A673 (cell line): ENCODE measurements around the gene DCANP1. TPM values are rescaled to one million over a fixed set of nuclear protein-coding genes. Genes with fewer than 3 reads are reported as not detected.

Source experiments
- BruUV-seq: library from RNA; stranded (reverse); fragments of 400-500 nt; replicated peaks from 2 replicates; lab custom pipeline; 2021; lab: Mats Ljungman, UMichigan
- CTCF ChIA-PET: fragments of 300-600 bp; sonication (Branson Sonifier 250); formaldehyde crosslinking; loops from one replicate; lab custom pipeline; 2022; ENCODE audit warnings: antibody characterized with exemption; lab: Charles Lee
- POLR2A ChIA-PET: fragments of 300-600 bp; sonication (Branson Sonifier 250); formaldehyde crosslinking; loops from one replicate; lab custom pipeline; 2022; ENCODE audit warnings: antibody characterized with exemption; ENCODE audit not compliant: low non-redundant PET; lab: Charles Lee
- DNase-seq: peaks from one replicate; pipeline ENCODE4 v3.0.0-alpha.2; 2015; ENCODE audit warnings: low spot score
- H3K27ac ChIP-seq: fragments of 200-600 bp; sonication (generic); 2 replicates; pipeline ENCODE4 v1.5.1; 2016; ENCODE audit warnings: mixed run types, low read depth, mild to moderate bottlenecking, mixed read lengths, antibody characterized with exemption, low read length; ENCODE audit not compliant: poor library complexity, severe bottlenecking
- H3K27me3 ChIP-seq: fragments of 200-600 bp; sonication (generic); replicated peaks from 2 replicates; pipeline ENCODE4 v1.6.1; 2017; ENCODE audit warnings: mixed run types, low read depth, mild to moderate bottlenecking, mixed read lengths, antibody characterized with exemption, low read length; ENCODE audit not compliant: insufficient read depth, poor library complexity
- H3K36me3 ChIP-seq: fragments of 200-600 bp; sonication (generic); 2 replicates; pipeline ENCODE4 v1.6.1; 2016; ENCODE audit warnings: mixed run types, mild to moderate bottlenecking, mixed read lengths, antibody characterized with exemption, low read length; ENCODE audit not compliant: insufficient read depth, poor library complexity, severe bottlenecking
- H3K4me1 ChIP-seq: fragments of 200-600 bp; sonication (generic); 2 replicates; pipeline ENCODE4 v1.6.1; 2017; ENCODE audit warnings: mixed run types, mild to moderate bottlenecking, mixed read lengths, antibody characterized with exemption, low read length; ENCODE audit not compliant: insufficient read depth, poor library complexity, severe bottlenecking
- H3K4me3 ChIP-seq: fragments of 200-600 bp; sonication (generic); 2 replicates; pipeline ENCODE4 v1.5.1; 2016; ENCODE audit warnings: low read depth, mixed run types, mild to moderate bottlenecking, mixed read lengths, low read length; ENCODE audit not compliant: poor library complexity, severe bottlenecking
- H3K9me3 ChIP-seq: fragments of 200-600 bp; sonication (generic); 2 replicates; pipeline ENCODE4 v1.6.1; 2016; ENCODE audit warnings: mixed run types, low read depth, mild to moderate bottlenecking, mixed read lengths, antibody characterized with exemption, low read length; ENCODE audit not compliant: poor library complexity, severe bottlenecking
- CTCF ChIP-seq: fragments of 300-800, 200-600 bp; sonication (generic); conservative IDR thresholded peaks from 2 replicates; pipeline ENCODE4 v1.5.1; 2017; ENCODE audit warnings: low read depth, mild to moderate bottlenecking, antibody characterized with exemption, low read length, moderate library complexity, mixed read lengths
- EZH2 ChIP-seq: fragments of 200-600 bp; sonication (generic); IDR thresholded peaks from 2 replicates; pipeline ENCODE4 v1.6.1; 2017; ENCODE audit warnings: borderline replicate concordance, low read depth, mild to moderate bottlenecking, mixed read lengths, antibody characterized with exemption, low read length; ENCODE audit not compliant: poor library complexity, severe bottlenecking
- intact Hi-C: fragments of 100-400 bp; cut with micrococcal nuclease; formaldehyde crosslinking; loops from one replicate; pipeline ENCODE4 v1.10.0; 2022; ENCODE audit not compliant: unreplicated experiment
- total RNA-seq: library from RNA; stranded (reverse); gene quantifications from 2 replicates; pipeline ENCODE4 v1.2.3, GENCODE V29; 2021

DCANP1 gene
- total RNA-seq, 1 experiment from 2014 or later = not detected

GRCh38 chr5:135428586-135428985 is 18.6 kb downstream of the DCANP1 start:
- peaks cover 4% of the 10 kb centered on the region for H3K9me3 ChIP-seq
- TF ChIP-seq CTCF = no peak
- no peak for TF ChIP-seq EZH2
- POLR2A ChIA-PET = no interaction called here
- no peak overlapping the region for H3K27ac ChIP-seq
- no TSS peak for BruUV-seq
- no peaks in the 10 kb centered on the region for H3K27me3 ChIP-seq
- no peaks in the 10 kb centered on the region for H3K36me3 ChIP-seq
- no peak for DNase-seq
- H3K4me3 ChIP-seq = no peak overlapping the region
- no peaks in the 10 kb centered on the region for H3K4me1 ChIP-seq
- intact Hi-C loops = no loop called here
- CTCF ChIA-PET = no interaction called here

GRCh38 chr5:135426102-135427082 is 20.8 kb downstream of the DCANP1 start:
- ChIA-PET CTCF (interaction anchor here (0.6 to 1.3 kb wide), 6 partner anchors 21 to 443 kb away, joined by 3 to 5 read pairs (median 4); no protein-coding TSS in a partner anchor), POLR2A (no interaction called here)
- no peaks in the 10 kb centered on the region for H3K36me3 ChIP-seq
- intact Hi-C loops = no loop called here
- H3K27ac ChIP-seq = no peak overlapping the region
- peaks cover 4% of the 10 kb centered on the region for H3K9me3 ChIP-seq
- H3K4me3 ChIP-seq = no peak overlapping the region
- no TSS peak for BruUV-seq
- TF ChIP-seq CTCF (peak; percentile 83), EZH2 (no peak)
- DNase-seq = peak; percentile 62
- H3K27me3 ChIP-seq = peaks cover 7% of the 10 kb centered on the region
- H3K4me1 ChIP-seq = no peaks in the 10 kb centered on the region

GRCh38 chr5:135425641-135426040 is 21.5 kb downstream of the DCANP1 start:
- ChIA-PET CTCF (interaction anchor here (0.6 to 1.3 kb wide), 7 partner anchors 21 to 443 kb away, joined by 3 to 5 read pairs (median 3); no protein-coding TSS in a partner anchor), POLR2A (no interaction called here)
- no peaks in the 10 kb centered on the region for H3K36me3 ChIP-seq
- no peak for DNase-seq
- H3K27me3 ChIP-seq = peaks cover 14% of the 10 kb centered on the region
- BruUV-seq = no TSS peak
- no peak overlapping the region for H3K4me3 ChIP-seq
- no peak overlapping the region for H3K27ac ChIP-seq
- TF ChIP-seq CTCF (no peak), EZH2 (no peak)
- peaks cover 4% of the 10 kb centered on the region for H3K9me3 ChIP-seq
- intact Hi-C loops = no loop called here
- no peaks in the 10 kb centered on the region for H3K4me1 ChIP-seq
